Measurements from ENCODE around the gene NOS1AP. TPM values are rescaled to one million over a fixed set of nuclear protein-coding genes. Genes with fewer than 3 reads are reported as not detected.

The NOS1AP gene
- total and polyA plus RNA-seq, 2 experiments from 2014 or later = 4.9 to 6.6 TPM

DNA sequence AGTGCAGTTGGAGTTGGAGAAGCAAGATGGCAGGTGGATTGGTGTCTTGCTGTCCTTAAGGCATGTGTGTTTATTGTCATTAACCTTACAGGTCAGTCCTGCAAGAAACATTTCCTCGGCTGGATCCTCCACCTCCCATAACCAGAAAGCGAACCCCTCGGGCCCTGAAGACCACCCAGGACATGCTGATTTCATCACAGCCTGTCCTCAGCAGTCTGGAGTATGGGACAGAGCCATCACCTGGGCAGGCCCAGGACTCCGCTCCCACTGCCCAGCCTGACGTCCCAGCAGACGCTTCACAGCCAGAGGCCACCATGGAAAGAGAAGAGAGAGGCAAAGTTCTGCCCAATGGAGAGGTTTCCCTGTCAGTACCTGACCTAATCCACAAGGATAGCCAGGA lies 313.6 kb downstream of the NOS1AP start:
- H3K36me3 ChIP-seq = no peaks in the 10 kb centered on the region
- TF ChIP-seq, protein P1, sequence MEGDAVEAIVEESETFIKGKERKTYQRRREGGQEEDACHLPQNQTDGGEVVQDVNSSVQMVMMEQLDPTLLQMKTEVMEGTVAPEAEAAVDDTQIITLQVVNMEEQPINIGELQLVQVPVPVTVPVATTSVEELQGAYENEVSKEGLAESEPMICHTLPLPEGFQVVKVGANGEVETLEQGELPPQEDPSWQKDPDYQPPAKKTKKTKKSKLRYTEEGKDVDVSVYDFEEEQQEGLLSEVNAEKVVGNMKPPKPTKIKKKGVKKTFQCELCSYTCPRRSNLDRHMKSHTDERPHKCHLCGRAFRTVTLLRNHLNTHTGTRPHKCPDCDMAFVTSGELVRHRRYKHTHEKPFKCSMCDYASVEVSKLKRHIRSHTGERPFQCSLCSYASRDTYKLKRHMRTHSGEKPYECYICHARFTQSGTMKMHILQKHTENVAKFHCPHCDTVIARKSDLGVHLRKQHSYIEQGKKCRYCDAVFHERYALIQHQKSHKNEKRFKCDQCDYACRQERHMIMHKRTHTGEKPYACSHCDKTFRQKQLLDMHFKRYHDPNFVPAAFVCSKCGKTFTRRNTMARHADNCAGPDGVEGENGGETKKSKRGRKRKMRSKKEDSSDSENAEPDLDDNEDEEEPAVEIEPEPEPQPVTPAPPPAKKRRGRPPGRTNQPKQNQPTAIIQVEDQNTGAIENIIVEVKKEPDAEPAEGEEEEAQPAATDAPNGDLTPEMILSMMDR (IDR thresholded peaks at IDR 0.05; ENCODE audit: low read depth, low read length) = no peak
- H3K4me1 ChIP-seq (ENCODE audit: low read depth) = no peaks in the 10 kb centered on the region
- H3K9me3 ChIP-seq (ENCODE audit: low read depth) = no peaks in the 10 kb centered on the region
- H3K4me3 ChIP-seq = no peak overlapping the region
- no peak overlapping the region for H3K27ac ChIP-seq
- no peak for DNase-seq (ENCODE audit: low read depth in 1 of 2, low spot score in 1 of 2)
- no peaks in the 10 kb centered on the region for H3K27me3 ChIP-seq

DNA sequence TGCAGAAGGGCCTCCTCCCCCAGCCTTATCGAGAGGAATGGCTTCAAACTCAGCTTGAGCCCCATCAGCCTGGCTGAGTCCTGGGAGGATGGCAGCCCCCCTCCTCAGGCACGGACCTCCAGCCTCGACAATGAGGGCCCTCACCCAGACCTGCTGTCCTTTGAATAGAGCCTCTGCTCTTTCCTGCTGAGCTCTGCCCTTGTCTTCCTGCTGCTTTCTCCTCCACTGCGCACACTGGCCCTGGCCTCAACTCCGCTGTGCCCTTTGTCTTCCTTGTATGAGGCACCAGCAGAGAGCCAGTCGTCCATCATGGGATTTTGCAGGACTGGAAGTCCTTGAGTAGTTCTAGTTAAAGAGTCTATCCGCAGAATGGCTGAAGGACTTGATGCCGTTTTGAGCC lies 314.0 kb downstream of the NOS1AP start:
- no peaks in the 10 kb centered on the region for H3K9me3 ChIP-seq (ENCODE audit: low read depth)
- no peaks in the 10 kb centered on the region for H3K4me1 ChIP-seq (ENCODE audit: low read depth)
- DNase-seq (ENCODE audit: low read depth in 1 of 2, low spot score in 1 of 2) = no peak
- H3K36me3 ChIP-seq = no peaks in the 10 kb centered on the region
- H3K27ac ChIP-seq = no peak overlapping the region
- H3K27me3 ChIP-seq = no peaks in the 10 kb centered on the region
- TF ChIP-seq, protein P1 (IDR thresholded peaks at IDR 0.05; ENCODE audit: low read depth, low read length) = no peak
- H3K4me3 ChIP-seq = no peak overlapping the region

DNA sequence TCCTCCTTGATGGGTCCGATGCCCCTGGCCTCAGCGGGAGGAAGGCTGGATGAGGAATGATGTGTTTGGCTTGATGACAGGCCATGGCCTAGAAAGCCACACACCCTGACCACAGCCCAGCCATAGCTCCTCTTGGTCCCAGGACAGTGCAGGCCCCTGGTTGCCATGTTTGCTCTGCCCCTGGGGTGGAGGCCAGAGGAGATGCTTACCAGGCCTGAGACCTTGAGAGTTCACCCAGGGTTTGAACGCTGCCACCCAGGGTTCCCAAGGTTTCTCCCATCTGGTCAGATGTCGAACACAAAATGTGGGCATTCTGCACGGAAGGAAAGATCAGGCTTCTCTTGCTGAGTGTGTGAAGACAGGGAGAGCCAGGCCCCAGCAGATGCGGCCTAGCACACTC lies 314.6 kb downstream of the NOS1AP start:
- no peak for DNase-seq (ENCODE audit: low read depth in 1 of 2, low spot score in 1 of 2)
- no peak overlapping the region for H3K27ac ChIP-seq
- H3K4me3 ChIP-seq = no peak overlapping the region
- H3K36me3 ChIP-seq = no peaks in the 10 kb centered on the region
- no peaks in the 10 kb centered on the region for H3K27me3 ChIP-seq
- no peaks in the 10 kb centered on the region for H3K4me1 ChIP-seq (ENCODE audit: low read depth)
- H3K9me3 ChIP-seq (ENCODE audit: low read depth) = no peaks in the 10 kb centered on the region
- TF ChIP-seq, protein P1 (IDR thresholded peaks at IDR 0.05; ENCODE audit: low read depth, low read length) = no peak

DNA sequence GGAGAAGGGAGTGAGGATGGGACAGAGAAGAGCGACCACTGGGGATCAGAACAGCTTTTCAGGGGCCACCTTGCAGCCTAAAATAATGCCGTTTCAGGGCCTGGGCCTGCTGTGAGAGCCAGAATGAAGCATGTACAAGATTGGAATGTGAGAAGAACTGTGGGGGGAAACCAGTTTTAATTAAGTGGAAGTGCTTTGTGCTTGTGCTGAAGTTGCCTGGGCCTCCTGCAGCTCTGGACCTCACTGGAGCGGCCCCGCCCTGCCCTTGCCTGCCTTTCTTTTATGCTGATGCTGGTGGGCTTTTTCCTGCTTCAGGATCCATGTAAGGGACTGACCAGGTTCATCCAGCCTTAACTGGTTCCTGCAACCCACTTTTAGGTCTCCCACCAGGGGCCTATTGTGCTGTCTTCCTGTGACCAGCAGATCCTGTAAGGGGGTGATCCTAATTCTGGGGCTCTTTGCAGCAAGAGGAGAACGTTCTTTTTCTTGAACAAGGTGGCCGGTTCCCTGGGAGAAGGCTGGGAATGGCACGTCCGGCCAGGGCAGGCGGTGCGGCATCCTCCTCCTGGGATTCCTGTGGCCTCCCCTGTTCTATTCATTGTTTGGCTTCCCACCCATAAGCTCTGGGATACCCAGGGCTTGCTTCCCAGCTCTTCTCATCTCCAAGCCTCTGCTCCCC lies 315.2 kb downstream of the NOS1AP start:
- TF ChIP-seq, protein P1 (IDR thresholded peaks at IDR 0.05; ENCODE audit: low read depth, low read length) = no peak
- H3K27me3 ChIP-seq = no peaks in the 10 kb centered on the region
- no peaks in the 10 kb centered on the region for H3K4me1 ChIP-seq (ENCODE audit: low read depth)
- no peak for DNase-seq (ENCODE audit: low read depth in 1 of 2, low spot score in 1 of 2)
- H3K4me3 ChIP-seq = no peak overlapping the region
- no peaks in the 10 kb centered on the region for H3K9me3 ChIP-seq (ENCODE audit: low read depth)
- no peak overlapping the region for H3K27ac ChIP-seq
- H3K36me3 ChIP-seq = no peaks in the 10 kb centered on the region

DNA sequence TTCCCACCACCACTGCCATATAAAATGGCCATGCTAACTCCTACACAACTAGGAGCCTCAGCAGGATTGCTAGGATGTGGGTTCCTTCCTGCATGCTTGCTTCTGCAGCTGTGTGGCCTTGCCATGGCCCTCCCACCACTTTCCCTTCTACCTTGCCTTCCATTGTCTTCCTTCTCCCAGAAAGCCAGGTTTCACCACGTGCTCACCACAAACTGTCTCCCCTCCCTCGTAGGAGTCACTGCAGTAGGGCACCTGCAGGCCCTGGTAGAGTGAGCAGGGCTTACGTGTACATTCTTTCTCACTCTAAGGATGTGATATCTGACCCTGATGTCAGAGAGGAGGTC lies 315.8 kb downstream of the NOS1AP start:
- Histone ChIP-seq H3K27me3 (no peaks in the 10 kb centered on the region), H3K4me1 (ENCODE audit: low read depth) (no peaks in the 10 kb centered on the region)

More for the DNA sequence above, 315.8 kb downstream of the NOS1AP start:
- H3K4me3 ChIP-seq = no peak overlapping the region
- TF ChIP-seq, protein P1 (IDR thresholded peaks at IDR 0.05; ENCODE audit: low read depth, low read length) = no peak
- no peaks in the 10 kb centered on the region for H3K9me3 ChIP-seq (ENCODE audit: low read depth)
- no peak overlapping the region for H3K27ac ChIP-seq
- no peaks in the 10 kb centered on the region for H3K36me3 ChIP-seq
- no peak for DNase-seq (ENCODE audit: low read depth in 1 of 2, low spot score in 1 of 2)
